HepG2 (cell line): Measurements from ENCODE around the gene TUBB3. TPM values are rescaled to one million over a fixed set of nuclear protein-coding genes. Genes with fewer than 3 reads are reported as not detected.
A peak's percentile ranks its signal among the peaks of the same experiment; 100 is the strongest.

Experiments used
- ARNT2 ChIP-seq: sonication (generic); formaldehyde crosslinking; IDR thresholded peaks from 2 replicates; pipeline ENCODE4 v1.8.0; 2022; ENCODE audit warnings: mild to moderate bottlenecking, low read depth, missing genetic modification reagents, moderate library complexity
- ASH2L ChIP-seq: fragments of 300-600, 200-600 bp; sonication (generic); IDR thresholded peaks from 2 replicates; pipeline ENCODE4 v1.7.0; 2017; ENCODE audit warnings: low read depth, mild to moderate bottlenecking, moderate library complexity, mixed read lengths, low read length; ENCODE audit not compliant: insufficient read length
- CEBPZ ChIP-seq: IDR thresholded peaks from 2 replicates; pipeline ENCODE4 v1.6.1; 2012; ENCODE audit warnings: low read length, improper control_type of control experiment
- HES4 ChIP-seq: sonication (generic); formaldehyde crosslinking; IDR thresholded peaks from 2 replicates; pipeline ENCODE4 v1.9.0; 2021; ENCODE audit warnings: mild to moderate bottlenecking, missing genetic modification reagents, borderline replicate concordance
- MYNN ChIP-seq: sonication (generic); formaldehyde crosslinking; IDR thresholded peaks from 2 replicates; pipeline ENCODE4 v1.4.0; 2020; ENCODE audit warnings: mild to moderate bottlenecking, low read depth, missing genetic modification reagents
- NFYC ChIP-seq: IDR thresholded peaks from 2 replicates; pipeline ENCODE4 v1.6.1; 2016; ENCODE audit warnings: missing genetic modification reagents, missing compliant biosample characterization
- TAF15 ChIP-seq: fragments of 200-400 bp; formaldehyde crosslinking; IDR thresholded peaks from one replicate; pipeline ENCODE4 v1.6.1; 2018; ENCODE audit warnings: mild to moderate bottlenecking, low read depth, low read length; ENCODE audit not compliant: poor library complexity, severe bottlenecking
- ZBED4 ChIP-seq: sonication (generic); formaldehyde crosslinking; IDR thresholded peaks from 2 replicates; pipeline ENCODE4 v1.4.0; 2020; ENCODE audit warnings: missing genetic modification reagents, borderline replicate concordance
- ZBTB7B ChIP-seq: sonication (generic); formaldehyde crosslinking; IDR thresholded peaks from 2 replicates; pipeline ENCODE4 v1.4.0; 2020; ENCODE audit warnings: missing genetic modification reagents
- ZMAT3 ChIP-seq: sonication (generic); formaldehyde crosslinking; conservative IDR thresholded peaks from 2 replicates; pipeline ENCODE4 v1.7.0; 2021; ENCODE audit warnings: missing genetic modification reagents
- ZNF235 ChIP-seq: sonication (generic); formaldehyde crosslinking; IDR thresholded peaks from 2 replicates; pipeline ENCODE4 v1.8.1; 2023; ENCODE audit warnings: mild to moderate bottlenecking, missing genetic modification reagents, borderline replicate concordance
- ZNF383 ChIP-seq: sonication (generic); formaldehyde crosslinking; IDR thresholded peaks from 2 replicates; pipeline ENCODE4 v1.4.0; 2020; ENCODE audit warnings: missing genetic modification reagents, mild to moderate bottlenecking, borderline replicate concordance
- ZNF609 ChIP-seq: sonication (generic); formaldehyde crosslinking; IDR thresholded peaks from 2 replicates; pipeline ENCODE4 v1.4.0; 2020; ENCODE audit warnings: mild to moderate bottlenecking, missing genetic modification reagents, borderline replicate concordance
- ZSCAN5A ChIP-seq: sonication (generic); formaldehyde crosslinking; IDR thresholded peaks from 2 replicates; pipeline ENCODE4 v1.8.0; 2022; ENCODE audit warnings: mild to moderate bottlenecking, missing genetic modification reagents, borderline replicate concordance
- polyA plus RNA-seq, 8 experiments: library from polyadenylated mRNA; depleted of rRNA in 3 of 8; stranded (reverse) in 7 of 8; unstranded in 1 of 8; fragments of >200 nt; fragmentation: Illumina TruSeq in 4 of 8; extraction: Trizol in 4 of 8; gene quantifications; 2 replicates each; pipeline versions ENCODE4 v1.2.1 to v1.2.3, GENCODE V29; 2011 to 2016; ENCODE audit warnings: low read depth in 4 of 8, missing spikeins in 1 of 8, mixed read lengths in 1 of 8; ENCODE audit not compliant: insufficient read depth in 1 of 8
- total RNA-seq, 5 experiments: library from RNA; depleted of rRNA; stranded (reverse); fragments of >200 nt; fragmentation: Illumina TruSeq; extraction: Trizol; gene quantifications; 2 replicates each; pipeline ENCODE4 v1.2.3, GENCODE V29; 2016; ENCODE audit warnings: low read depth in 1 of 5

The TUBB3 gene
- total and polyA plus RNA-seq, 2 of the 13 experiments (the other 11 are each of a cell fraction or from before 2014, with no cell fraction given): 110 to 185 TPM

- TF ChIP-seq ZBED4 (CRISPR knock-in tag) (no peak; the same call in 1 of the 2 replicates), ZMAT3 (CRISPR knock-in tag) (no peak), HES4 (CRISPR knock-in tag) (peak; percentile 30; the same call in 1 of the 2 replicates), ZNF235 (0 out of 2 replicates have a peak, but pooled peaks have one; percentile 56), NFYC (peak; percentile 38; the same call in 1 of the 2 replicates), ZBTB7B (CRISPR knock-in tag) (no peak; the same call in 1 of the 2 replicates), ZSCAN5A (CRISPR knock-in tag) (no peak), MYNN (CRISPR knock-in tag) (no peak), ARNT2 (peak; percentile 92), ZNF383 (CRISPR knock-in tag) (no peak), ZNF609 (CRISPR knock-in tag) (no peak), TAF15 (peak; percentile 97), ASH2L (peak; percentile 67), CEBPZ (no peak)
Measured at GRCh38 chr16:89922884-89923639, at the start of gene TUBB3 (continued).
